A549 (cell line): Measurements from ENCODE around the gene TMTC2.

Experiments
- CTCF ChIP-seq: fragments of >200 bp; sonication (Bioruptor Twin); formaldehyde crosslinking; IDR thresholded peaks from 3 replicates; pipeline ENCODE4 v1.5.1; 2016
- PHF8 ChIP-seq: fragments of 200-600 bp; sonication (generic); IDR thresholded peaks from 2 replicates; pipeline ENCODE4 v1.6.1; 2016; ENCODE audit warnings: low read depth, mild to moderate bottlenecking, antibody characterized with exemption, moderate library complexity, borderline replicate concordance
- POLR2A ChIP-seq: IDR thresholded peaks from 2 replicates; pipeline ENCODE4 v1.6.1; 2012; ENCODE audit warnings: mild to moderate bottlenecking, low read length
- REST ChIP-seq: fragments of 200-600 bp; sonication (generic); IDR thresholded peaks from 2 replicates; pipeline ENCODE4 v1.6.1; 2016; ENCODE audit warnings: antibody characterized with exemption, mild to moderate bottlenecking, moderate library complexity
- RNF2 ChIP-seq: fragments of 200-600 bp; sonication (generic); IDR thresholded peaks from 2 replicates; pipeline ENCODE4 v1.6.1; 2016; ENCODE audit warnings: low read depth, mild to moderate bottlenecking, antibody characterized with exemption, moderate library complexity, borderline replicate concordance

GRCh38 chr12:82672811-82673495 lies 13.8 kb upstream of the TMTC2 start:
- no peak for TF ChIP-seq CTCF
- no peak for TF ChIP-seq REST
- no peak for TF ChIP-seq PHF8
- TF ChIP-seq RNF2: no peak
- no peak for TF ChIP-seq POLR2A
